Amniotic stem cell (primary cell): ENCODE results near the gene TMEM179.
"Not testable (repeated sequence)": the region's sequence is repeated elsewhere in the genome, so short reads cannot be mapped to it uniquely, and the experiment has no call there.

Experiments used
- DNase-seq: peaks from one replicate; lab custom pipeline; 2025; lab: John Stamatoyannopoulos, UW

TMEM179 gene

DNA sequence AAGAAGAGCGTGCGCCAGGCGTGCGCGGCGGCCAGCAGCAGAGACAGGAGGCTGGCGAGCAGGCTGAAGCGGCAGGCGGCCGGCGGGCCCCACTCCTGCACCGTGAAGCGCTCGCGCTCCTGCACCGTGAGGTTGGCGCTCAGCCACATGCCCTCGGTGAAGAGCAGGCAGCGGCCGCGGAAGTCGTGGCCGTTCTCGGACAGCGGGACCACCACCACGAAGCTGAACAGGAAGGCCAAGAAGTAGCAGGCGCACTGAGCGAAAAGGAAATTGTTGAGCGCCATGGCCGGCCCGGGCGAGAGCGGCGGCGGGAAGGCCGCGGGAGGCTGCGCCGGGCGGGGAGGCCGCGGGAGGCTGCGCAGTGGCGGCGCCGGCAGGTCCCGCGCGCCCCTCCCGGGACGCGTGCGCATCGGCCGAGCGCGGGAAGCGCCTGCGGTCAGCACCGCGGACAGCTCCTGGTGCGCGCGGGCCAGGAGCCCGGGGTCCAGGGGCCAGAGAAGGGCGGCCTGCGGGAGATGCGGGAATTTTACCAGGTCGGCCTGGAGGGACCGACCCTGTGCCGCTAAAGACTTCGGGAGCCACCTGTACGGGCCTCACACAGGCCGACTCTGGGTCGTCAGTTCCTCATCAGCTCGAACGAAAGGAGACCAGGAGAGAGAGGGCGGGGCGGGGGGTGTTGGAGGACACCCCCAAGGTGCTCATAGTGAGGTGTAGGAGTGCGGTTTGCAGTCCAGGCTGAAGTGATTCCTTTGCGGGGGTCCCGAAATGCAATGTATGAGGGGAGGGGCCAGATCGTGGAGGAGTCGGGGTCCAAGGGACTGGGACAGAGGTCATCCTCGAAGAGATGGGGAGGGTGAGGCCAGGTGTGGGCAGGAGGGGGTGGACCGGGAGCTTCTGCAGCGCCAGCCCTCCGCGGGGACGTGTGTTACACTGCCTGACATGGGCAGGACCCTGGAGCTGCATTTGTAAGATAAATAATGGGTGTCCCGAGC lies at the start of gene TMEM179:
Gene TMEM179 (minus strand): TSS at position 315 of the 992 bp plus-strand sequence. CDS start 31 bp downstream, at position 284.
- DNase-seq, result no peak

DNA sequence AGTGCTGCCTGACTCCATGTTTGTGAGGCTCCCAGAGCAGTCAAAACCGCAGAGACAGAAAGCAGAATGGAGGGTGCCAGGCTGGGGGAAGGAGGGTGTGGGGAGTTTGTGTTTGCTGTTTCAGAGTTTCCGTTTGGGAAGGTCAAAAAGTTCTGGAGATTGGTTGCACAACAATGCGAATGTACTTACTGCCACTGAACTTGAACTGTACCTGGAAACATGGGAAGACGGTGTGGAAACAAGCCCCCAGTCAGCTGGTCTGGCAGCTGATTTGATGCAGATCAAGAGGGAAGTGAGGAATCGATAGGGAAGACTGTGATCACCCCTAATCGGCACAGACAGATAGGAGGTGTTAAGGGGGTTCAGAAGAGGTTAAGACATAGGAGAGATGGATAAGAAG lies 49.5 kb upstream of the TMEM179 start:
- no peak for DNase-seq

DNA sequence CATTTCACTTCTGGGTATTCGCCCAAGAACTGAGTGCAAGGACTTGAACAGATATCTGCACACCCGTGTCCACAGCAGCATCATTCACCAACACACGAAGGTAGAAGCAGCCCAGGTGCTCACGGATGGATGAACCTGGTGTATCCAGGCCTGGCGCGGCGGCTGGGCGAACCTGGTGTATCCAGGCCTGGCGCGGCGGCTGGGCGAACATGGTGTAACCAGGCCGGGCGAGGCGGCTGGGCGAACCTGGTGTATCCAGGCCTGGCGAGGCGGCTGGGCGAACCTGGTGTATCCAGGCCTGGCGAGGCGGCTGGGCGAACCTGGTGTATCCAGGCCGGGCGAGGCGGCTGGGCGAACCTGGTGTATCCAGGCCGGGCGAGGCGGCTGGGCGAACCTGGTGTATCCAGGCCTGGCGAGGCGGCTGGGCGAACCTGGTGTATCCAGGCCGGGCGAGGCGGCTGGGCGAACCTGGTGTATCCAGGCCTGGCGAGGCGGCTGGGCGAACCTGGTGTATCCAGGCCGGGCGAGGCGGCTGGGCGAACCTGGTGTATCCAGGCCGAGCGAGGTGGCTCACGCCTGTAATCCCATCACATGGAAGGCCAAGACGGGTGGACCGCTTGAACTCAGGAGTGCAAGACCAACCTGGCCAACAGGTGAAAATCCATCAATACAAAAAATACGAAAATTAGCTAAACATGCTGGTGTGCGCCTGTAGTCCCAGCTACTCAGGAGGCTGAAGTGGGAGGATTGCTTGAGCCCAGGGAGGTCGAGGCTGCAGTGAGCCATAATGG lies 48.8 kb upstream of the TMEM179 start:
- not testable (repeated sequence) for DNase-seq

DNA sequence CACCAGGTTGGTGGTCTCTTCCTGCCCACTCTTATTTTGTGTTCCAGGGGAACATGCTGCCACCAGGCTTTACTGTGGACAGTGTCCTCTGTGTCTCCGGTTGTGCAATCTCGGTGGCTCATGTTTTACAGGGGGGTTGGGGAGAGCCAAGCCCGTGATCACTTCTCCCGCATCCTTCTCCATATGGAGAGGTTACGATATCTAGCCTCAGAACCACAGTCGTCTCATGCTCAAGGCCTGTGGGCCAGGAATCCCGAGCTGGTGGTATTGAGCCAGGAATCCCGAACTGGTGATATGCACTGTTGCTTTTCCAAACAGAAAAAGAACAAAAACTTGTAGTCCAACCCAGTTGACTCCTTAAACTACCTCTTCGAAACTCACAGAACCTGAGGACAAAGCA lies 47.8 kb upstream of the TMEM179 start:
- no peak for DNase-seq

DNA sequence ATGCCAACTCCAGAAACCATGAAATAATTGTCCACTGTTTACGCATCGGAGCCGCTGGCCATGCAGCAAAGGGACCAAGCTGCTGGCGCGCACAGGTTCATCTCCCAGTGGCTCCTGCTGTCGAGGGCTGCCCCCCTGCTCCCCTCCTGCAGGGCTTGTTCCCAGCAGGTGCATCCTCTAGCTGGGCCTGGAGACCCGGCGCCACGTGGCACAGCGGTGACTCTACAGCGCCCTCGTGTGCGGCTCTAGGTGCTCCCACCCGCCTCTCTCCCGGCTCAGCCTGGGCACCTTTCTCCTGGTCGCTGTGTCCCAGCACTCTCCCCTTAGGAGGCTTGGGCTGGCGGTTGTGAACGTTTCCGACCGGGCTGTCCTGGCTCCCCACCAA lies 47.3 kb upstream of the TMEM179 start:
- DNase-seq, result no peak

DNA sequence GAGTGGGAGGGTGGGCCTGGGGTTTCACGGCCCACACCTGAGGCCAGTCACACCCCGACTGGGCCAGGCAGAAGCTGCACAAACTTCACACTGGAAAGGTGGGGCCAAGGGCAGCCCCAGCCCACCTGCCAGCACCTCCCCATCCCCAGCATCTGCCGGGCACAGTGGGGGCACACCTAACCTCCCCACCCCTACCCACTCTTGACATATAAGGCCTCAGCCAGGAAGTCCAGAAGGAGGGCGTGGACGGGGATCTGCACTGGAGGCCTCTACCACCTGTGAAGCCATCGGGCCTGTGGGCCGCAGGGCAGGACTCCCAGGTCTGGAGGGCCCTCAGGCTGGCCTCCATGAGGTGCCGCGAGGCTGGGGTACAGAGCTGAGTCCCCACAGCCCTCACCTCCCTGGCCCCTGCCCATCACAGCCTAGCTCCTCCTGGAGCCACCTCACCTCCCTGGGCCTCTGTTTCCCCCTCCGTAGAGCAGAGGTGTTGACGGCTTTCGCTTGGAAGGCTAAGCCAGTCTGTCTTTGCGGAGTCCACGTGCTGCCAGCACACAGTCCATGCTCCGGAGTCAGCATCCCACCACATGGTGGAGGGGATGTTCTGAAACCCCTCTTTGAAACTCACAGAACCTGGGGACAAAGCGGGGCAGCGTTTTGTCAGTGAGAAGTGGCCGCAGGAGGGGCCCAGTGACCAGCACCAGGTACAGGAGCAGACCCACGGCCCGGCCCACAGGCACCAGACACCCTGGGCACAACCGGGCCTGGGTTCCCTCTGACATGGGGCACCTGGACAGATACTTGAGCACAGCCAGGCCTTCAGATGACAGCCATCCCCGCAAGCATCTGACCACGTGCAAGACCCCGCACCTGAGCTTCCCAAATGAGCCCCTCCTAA lies 46.7 kb upstream of the TMEM179 start:
- DNase-seq, result no peak

DNA sequence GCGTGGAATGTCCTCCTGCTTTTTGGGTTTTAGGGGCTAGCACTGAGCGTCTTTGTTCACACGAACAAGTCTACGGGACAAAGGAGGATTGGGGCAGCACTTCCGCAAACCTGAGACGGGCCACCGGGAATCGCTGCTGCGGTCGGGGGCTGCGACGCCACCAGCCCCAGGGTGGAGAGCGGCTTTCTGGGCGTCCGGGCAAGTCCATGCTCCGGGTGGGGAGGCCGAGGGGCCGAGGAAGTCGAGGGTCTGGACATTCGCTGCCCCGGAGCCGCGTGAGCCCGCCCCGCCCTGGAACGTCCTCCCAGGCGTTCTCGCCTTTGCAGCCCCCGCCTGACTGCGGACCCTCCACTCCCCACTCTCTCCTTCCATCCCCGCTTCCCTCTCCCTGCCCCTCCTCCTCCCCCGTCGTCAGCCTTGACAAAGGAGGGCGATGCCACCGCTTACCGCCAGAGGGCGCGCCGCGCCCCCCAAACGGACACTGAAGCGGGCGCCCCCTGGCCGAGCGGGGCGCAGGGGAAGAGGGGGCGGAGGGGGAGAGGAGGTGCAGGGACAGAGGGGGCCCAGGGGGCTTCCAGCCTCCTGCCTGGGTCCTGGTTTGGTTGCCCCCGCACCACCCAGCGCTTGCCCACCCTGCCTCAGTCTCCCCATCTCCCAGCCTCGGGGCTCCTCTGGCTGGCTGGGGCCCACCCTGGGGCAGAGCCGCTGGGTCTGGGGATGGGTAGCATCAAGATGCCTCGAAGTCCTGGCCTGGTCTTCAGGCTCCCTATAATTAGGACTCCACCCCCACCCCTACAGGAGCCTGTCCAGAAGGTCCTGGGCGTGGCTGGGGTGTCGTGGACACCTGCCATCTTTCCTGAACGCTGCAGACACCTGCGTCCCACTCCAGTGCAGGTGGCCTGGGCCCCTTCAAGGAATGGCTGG lies 45.7 kb upstream of the TMEM179 start:
- DNase-seq, result no peak

DNA sequence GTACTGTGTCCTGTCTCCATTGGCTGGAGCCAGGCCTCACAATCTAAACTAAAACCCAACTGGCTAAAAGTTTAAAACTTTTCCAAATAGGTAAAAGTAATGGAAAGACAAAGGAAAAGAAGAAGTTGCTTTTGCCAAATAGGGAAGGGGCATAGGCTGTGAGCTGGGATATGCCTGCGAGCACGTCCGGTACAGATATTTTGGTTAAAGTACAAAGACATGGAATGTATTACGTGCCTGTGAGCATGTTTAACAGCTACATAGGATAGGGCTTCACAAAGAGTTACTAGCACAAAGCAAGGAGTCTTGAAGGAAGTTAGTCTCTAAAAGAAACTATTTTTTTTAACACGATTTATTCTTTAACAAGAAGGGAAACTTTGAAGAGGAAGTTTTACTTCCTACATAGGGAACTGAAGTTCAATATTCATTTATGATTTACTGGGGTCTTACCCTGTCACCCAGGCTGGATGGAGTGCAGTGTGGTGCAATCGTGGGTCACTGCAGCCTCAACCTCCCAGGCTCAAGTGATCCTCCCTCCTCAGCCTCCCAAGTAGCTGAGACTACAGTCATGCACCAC lies 43.0 kb upstream of the TMEM179 start:
- DNase-seq, result no peak

DNA sequence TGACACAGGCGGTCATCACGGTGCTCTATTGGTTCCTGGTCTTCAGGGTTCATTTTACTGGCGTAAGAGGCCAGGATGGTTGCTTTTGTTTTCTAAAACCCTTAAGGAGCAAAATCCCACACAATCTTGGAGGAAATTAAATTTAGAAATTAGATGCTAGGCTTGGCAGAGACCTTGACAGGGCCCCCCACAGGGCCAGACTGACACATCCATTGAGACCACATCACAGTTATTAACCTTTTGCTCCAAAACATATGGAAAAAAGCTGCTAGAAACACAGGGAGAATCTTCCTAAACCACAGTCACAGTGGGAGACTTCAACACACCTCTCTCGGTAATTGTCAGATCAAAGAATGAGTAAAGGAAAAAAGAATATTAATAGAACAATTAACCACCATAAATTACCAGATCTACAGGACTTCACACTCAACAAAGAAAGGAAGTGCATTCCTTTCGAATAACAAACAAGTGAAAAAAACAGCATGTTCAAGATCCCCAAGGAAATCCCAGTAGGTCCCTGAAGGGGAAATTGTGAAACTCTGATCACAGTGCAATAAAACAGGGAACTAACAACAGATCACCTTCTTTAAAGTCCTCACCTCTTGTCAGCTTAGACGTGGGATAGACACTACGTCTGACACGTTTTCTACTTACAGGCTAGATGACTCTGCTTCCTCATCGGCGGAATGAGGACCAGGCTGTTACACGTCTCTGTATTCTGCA lies 40.2 kb upstream of the TMEM179 start:
- no peak for DNase-seq

DNA sequence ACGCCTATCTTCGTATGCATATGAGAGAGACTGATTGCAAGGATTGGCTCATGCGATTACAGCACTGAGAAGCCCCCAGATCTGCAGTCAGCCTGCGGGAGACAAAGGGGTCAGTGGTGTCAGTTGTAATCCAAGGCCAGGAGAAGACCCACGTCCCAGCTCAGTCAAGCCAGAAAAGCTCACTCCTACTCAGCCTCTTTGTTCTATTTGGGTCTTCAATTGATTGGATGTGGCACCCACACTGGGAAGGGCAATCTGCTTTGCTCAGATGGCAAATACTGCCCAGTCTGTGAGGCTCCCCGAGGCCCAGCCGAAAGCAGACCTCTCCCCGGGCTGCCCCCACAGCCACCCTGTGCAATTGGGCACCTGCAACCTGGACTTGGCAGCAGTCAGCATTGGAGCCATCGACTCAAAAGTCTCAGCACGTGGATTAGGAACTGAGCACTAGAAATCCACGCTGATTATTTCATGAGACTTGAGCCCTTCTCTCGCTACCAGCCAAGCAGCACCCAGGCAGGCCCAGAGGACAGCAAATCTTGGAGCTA lies 39.6 kb upstream of the TMEM179 start:
- DNase-seq, result no peak

DNA sequence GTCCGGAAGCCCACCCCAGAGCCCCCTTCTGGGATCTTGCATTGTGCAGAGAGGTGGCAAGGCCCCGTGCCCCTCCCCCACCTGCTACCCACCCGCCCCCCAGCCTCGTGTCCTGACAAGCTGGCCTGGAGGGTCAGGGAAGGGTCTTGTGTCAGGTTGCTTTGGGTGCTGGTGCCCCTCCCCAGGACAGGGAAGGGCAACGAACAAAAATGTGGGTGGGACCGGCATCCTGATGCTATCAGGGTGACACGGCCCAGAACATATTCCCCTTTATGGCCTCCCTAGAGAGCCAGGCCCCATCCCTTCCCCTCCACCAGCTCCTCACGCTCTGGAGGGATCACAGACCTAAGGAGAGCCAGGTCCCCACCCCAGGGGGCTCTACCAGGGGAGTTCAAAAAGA lies 38.7 kb upstream of the TMEM179 start:
- no peak for DNase-seq

DNA sequence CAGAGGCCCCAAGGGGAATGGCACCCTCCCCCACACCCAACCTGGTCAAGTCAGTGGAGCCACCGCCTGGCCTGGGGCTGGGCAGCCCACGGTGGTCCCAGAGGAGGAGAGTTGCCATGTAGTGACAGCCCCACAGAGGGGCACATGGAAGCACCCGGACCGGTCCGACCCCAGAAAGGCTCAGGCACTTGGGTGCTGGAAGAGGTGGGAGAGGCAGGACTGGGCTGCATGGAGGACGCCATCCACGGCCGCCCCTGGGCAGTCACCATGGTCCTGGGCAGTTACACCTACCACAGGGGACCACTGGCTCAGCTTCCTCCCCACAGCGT lies 37.9 kb upstream of the TMEM179 start:
- no peak for DNase-seq

DNA sequence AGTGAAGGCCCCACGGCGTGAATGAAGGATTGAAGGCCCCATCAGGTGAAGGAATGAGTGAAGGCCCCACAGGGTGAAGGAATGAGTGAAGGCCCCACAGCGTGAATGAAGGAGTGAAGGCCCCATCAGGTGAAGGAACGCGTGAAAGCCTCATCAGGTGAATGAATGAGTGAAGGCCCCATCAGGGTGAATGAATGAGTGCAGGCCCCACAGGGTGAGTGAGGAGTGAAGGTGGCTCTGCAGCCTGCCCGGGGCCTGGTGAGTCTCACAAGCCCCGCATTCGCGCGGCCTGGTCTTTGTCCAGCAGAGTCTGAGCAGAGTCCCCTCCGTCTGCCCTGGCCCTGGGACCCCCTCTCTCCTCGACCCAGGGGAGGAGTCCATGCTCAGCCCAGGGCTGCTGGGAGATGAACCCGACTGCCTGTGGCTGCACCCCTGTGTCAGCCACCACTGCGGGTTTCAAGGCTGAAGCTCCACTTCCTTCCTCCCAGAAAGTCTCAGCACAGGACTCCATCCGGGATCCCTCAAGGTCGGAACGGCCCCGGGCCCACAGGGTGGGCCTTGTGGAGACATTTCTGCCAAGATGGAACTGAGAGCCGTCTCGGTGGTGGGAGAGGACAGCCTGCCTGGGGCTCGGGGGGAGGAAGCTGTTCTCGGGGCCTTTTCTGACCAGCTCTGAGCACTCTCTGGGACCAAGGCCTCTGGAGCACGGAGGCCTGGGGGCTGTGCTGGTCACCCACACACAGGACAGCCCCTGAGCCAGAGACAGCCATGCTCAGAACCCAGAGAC lies 37.4 kb upstream of the TMEM179 start:
- DNase-seq, result no peak

DNA sequence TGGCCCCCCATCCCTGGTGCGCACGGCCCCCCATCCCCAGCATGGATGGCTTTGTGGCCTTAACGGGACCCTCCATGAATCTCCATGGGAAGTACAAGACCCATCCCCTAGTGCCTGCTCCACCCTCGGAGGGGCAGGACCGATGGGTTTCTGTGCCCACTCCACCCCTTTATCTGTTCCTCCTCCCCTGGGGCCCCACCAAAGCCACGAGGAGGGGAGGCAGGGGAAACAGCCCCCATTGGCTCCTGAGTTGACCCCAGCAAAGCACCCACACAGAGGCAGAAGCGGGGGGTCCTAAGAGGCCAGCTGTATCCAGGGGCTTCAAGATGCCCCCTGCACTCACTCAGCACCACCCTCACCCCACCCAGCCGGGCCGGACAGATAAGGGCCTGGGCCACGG lies 36.1 kb upstream of the TMEM179 start:
- DNase-seq, result no peak

DNA sequence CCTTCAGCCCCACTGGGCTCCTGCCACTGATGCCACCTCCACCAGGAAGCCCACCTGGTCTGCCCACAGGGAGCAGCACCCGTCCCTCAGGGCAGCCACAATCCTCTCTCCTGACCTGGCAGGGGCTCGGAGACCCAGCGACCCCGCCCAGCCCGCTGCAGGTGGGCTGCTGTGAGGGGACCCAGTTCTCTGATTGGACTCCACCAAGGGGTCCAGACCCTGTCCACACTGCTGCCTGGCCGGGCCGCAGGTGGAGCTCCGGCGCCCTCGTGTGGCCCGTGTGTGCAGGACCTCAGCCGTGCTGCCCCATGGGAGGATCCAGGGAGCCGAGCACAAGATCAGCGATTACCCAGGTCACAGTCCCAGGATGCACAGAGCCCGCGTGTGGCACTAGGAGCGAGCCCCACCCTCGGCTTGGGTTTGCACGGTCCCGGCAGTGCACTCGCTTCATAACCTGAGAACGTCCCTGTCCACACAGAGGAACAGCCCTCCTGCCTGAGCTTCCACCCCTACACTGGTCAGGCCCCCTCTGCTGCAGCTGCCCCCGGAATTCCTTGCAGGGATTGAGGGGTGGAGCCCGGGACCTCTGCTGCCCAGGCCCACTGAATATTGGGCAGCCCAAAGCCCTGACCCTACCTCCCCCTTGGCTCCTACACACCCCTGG lies 35.4 kb upstream of the TMEM179 start:
- DNase-seq, result peak; percentile 46

DNA sequence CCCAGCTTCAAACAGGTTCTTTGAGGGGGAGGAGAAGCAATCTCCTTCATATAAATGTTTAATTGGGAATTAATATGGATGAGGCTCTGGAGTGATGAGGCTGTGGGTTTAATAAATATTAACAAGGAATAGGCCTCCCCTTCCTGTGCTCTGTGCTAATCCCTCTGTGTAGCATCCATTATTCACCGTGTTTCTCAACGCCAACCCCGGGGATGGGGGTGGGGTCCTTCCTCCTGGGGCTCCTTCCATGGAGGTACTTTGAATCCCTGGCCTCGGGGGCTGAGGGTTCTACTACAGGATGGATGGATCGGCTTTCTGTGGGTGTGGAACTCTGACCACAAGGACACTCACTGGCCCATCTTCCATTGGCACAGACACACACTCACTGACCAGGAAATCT lies 34.9 kb upstream of the TMEM179 start:
- DNase-seq, result no peak

DNA sequence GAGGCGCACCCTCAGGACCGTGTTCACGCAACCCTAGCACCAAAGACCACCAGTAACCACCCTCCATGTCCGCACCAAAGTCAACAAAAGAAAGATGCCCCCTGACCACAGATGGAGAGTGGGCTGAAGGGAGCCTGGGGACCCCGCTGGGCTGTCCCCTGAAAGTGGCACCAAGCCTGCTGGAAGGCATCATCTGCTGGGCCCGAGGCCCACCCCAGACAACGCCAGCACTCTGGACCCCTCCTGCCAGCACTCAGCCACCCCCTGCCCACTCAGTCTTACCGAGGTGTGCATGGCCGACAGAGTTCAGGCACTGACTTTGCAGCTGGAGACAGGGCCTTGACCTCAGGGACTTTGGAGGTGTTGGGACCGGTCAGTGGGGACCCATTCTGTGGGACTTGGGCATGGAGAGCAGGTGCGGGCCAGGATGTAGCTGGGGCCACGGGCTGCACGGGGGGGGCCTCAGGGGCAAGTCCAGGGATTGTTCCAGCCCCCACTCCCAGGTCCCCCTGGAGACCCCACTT lies 34.4 kb upstream of the TMEM179 start:
- no peak for DNase-seq

DNA sequence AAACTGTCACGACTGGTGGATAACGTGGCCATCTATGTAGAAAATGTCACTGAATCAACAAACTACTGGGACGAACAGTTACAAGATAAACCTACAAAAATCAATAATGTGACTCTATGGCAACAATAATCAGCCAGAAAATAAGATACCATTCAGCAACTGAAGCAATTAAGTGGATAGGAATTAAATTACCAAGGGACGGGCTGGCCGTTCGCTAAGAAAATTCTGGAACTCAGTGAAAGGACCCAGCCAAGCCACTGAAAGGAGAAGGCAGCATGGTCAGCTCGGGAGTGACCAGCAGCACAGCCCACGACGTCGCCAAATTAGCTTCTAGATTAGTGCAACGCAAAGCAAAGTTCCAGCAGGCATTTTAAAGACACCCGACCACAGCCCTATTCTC lies 33.6 kb upstream of the TMEM179 start:
- no peak for DNase-seq
